Measurements from ENCODE around the gene CDKN1C.

GRCh38 chr11:2844996-2845395 lies 40.6 kb downstream of the CDKN1C start:
- TF ChIP-seq TCF12 (IDR thresholded peaks at IDR 0.05; ENCODE audit: low read depth, low read length) (no peak), SP1 (IDR thresholded peaks at IDR 0.05; ENCODE audit: low read depth, low read length) (no peak), KDM5A (IDR thresholded peaks at IDR 0.05; ENCODE audit: low read length) (no peak), EZH2 (IDR thresholded peaks at IDR 0.05; ENCODE audit: low read depth, low read length, severe bottlenecking) (no peak), CBX5 (IDR thresholded peaks at IDR 0.05; ENCODE audit: low read depth, low read length) (no peak), BRCA1 (IDR thresholded peaks at IDR 0.05; ENCODE audit: low read depth, low read length) (no peak), SIX5 (IDR thresholded peaks at IDR 0.05; ENCODE audit: low read depth, low read length) (no peak), TAF1 (IDR thresholded peaks at IDR 0.05; ENCODE audit: low read depth, low read length) (no peak), RBBP5 (IDR thresholded peaks at IDR 0.05; ENCODE audit: borderline replicate concordance, low read depth, low read length) (no peak), EP300 (IDR thresholded peaks at IDR 0.05; ENCODE audit: borderline replicate concordance in 1 of 2, low read depth in 2 of 2, low read length in 2 of 2) (no peak)
- TF ChIP-seq, protein P1, sequence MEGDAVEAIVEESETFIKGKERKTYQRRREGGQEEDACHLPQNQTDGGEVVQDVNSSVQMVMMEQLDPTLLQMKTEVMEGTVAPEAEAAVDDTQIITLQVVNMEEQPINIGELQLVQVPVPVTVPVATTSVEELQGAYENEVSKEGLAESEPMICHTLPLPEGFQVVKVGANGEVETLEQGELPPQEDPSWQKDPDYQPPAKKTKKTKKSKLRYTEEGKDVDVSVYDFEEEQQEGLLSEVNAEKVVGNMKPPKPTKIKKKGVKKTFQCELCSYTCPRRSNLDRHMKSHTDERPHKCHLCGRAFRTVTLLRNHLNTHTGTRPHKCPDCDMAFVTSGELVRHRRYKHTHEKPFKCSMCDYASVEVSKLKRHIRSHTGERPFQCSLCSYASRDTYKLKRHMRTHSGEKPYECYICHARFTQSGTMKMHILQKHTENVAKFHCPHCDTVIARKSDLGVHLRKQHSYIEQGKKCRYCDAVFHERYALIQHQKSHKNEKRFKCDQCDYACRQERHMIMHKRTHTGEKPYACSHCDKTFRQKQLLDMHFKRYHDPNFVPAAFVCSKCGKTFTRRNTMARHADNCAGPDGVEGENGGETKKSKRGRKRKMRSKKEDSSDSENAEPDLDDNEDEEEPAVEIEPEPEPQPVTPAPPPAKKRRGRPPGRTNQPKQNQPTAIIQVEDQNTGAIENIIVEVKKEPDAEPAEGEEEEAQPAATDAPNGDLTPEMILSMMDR (IDR thresholded peaks at IDR 0.05; ENCODE audit: control extremely low read depth in 1 of 3, insufficient read depth in 1 of 3, low read depth in 1 of 3, low read length in 3 of 3): no peak

Measured in H1 (cell line).